Loucy (cell line): ENCODE measurements around the gene TOM1L2.

Source experiments
- H2AFZ ChIP-seq: fragments of 200-600 bp; sonication (generic); 2 replicates; pipeline ENCODE4 v1.6.0; 2016; ENCODE audit warnings: antibody characterized with exemption, mild to moderate bottlenecking, low read length, moderate library complexity
- H3F3A ChIP-seq: fragments of 200-600 bp; 2 replicates; pipeline ENCODE4 v1.6.0; 2016; ENCODE audit warnings: antibody characterized with exemption, low read depth, mild to moderate bottlenecking
- H3K27me3 ChIP-seq: fragments of 200-600 bp; sonication (generic); 2 replicates; pipeline ENCODE4 v1.6.1; 2014; ENCODE audit warnings: low read length, mild to moderate bottlenecking; ENCODE audit not compliant: insufficient read depth, poor library complexity, severe bottlenecking
- H3K36me3 ChIP-seq: fragments of 200-600 bp; sonication (generic); 2 replicates; pipeline ENCODE4 v1.6.1; 2016; ENCODE audit warnings: low read length; ENCODE audit not compliant: insufficient read depth
- H3K4me1 ChIP-seq: fragments of 200-600 bp; sonication (generic); 2 replicates; pipeline ENCODE4 v1.5.1; 2014; ENCODE audit warnings: low read length, mild to moderate bottlenecking; ENCODE audit not compliant: insufficient read depth, poor library complexity, severe bottlenecking
- H3K4me2 ChIP-seq: fragments of 200-600 bp; sonication (generic); 2 replicates; pipeline ENCODE4 v1.6.0; 2014; ENCODE audit warnings: antibody characterized with exemption, low read length, low read depth, mild to moderate bottlenecking; ENCODE audit not compliant: poor library complexity, severe bottlenecking
- H3K4me3 ChIP-seq: fragments of 200-600 bp; sonication (generic); 2 replicates; pipeline ENCODE4 v1.5.1; 2014; ENCODE audit warnings: low read length, mild to moderate bottlenecking, mixed read lengths; ENCODE audit not compliant: poor library complexity, severe bottlenecking
- H3K79me2 ChIP-seq: fragments of 200-600 bp; sonication (generic); 2 replicates; pipeline ENCODE4 v1.6.1; 2014; ENCODE audit warnings: low read length; ENCODE audit not compliant: insufficient read depth
- H3K9ac ChIP-seq: fragments of 200-600 bp; sonication (generic); 2 replicates; pipeline ENCODE4 v1.6.0; 2014; ENCODE audit warnings: mild to moderate bottlenecking, low read depth, low read length, moderate library complexity; ENCODE audit not compliant: poor library complexity, severe bottlenecking
- H3K9me2 ChIP-seq: fragments of 200-600 bp; sonication (generic); replicated peaks from 2 replicates; pipeline ENCODE4 v1.6.1; 2016; ENCODE audit warnings: low read depth, low read length, mixed read lengths
- H3K9me3 ChIP-seq: fragments of 200-600 bp; sonication (generic); 2 replicates; pipeline ENCODE4 v1.6.1; 2014; ENCODE audit warnings: mild to moderate bottlenecking, antibody characterized with exemption, low read length, low read depth; ENCODE audit not compliant: insufficient read depth
- H4K20me1 ChIP-seq: fragments of 200-600 bp; sonication (generic); 2 replicates; pipeline ENCODE4 v1.6.0; 2014; ENCODE audit warnings: antibody characterized with exemption, low read length, mild to moderate bottlenecking; ENCODE audit not compliant: insufficient read depth, poor library complexity, severe bottlenecking
- CTCF ChIP-seq: fragments of 200-600 bp; sonication (generic); conservative IDR thresholded peaks from 2 replicates; pipeline ENCODE4 v1.5.1; 2014; ENCODE audit warnings: mild to moderate bottlenecking, antibody characterized with exemption, low read length
- EZH2phosphoT487 ChIP-seq: fragments of 200-600 bp; IDR thresholded peaks from 2 replicates; pipeline ENCODE4 v1.6.1; 2018; ENCODE audit warnings: antibody characterized with exemption, mild to moderate bottlenecking, moderate library complexity, borderline replicate concordance

Gene TOM1L2

GRCh38 chr17:18011286-18011685 is 39.1 kb upstream of the TOM1L2 start:
- no peak overlapping the region for H3K9ac ChIP-seq
- no peaks in the 10 kb centered on the region for H3K79me2 ChIP-seq
- no peak overlapping the region for H3K4me2 ChIP-seq
- no peak overlapping the region for H3K4me3 ChIP-seq
- TF ChIP-seq EZH2phosphoT487 = no peak
- TF ChIP-seq CTCF = no peak
- H3K4me1 ChIP-seq = no peaks in the 10 kb centered on the region
- H3K9me2 ChIP-seq = no peaks in the 10 kb centered on the region
- H3K9me3 ChIP-seq = no peaks in the 10 kb centered on the region
- no peaks in the 10 kb centered on the region for H3F3A ChIP-seq
- H4K20me1 ChIP-seq = no peaks in the 10 kb centered on the region
- no peak overlapping the region for H2AFZ ChIP-seq
- no peaks in the 10 kb centered on the region for H3K27me3 ChIP-seq
- no peaks in the 10 kb centered on the region; the same call in 1 of the 2 replicates for H3K36me3 ChIP-seq

- Histone ChIP-seq H4K20me1 (no peaks in the 10 kb centered on the region), H3K9me2 (no peaks in the 10 kb centered on the region), H3K36me3 (no peaks in the 10 kb centered on the region), H3K9me3 (no peaks in the 10 kb centered on the region), H3K4me2 (no peak overlapping the region), H3K79me2 (no peaks in the 10 kb centered on the region), H3K27me3 (no peaks in the 10 kb centered on the region), H3F3A (no peaks in the 10 kb centered on the region), H3K4me1 (no peaks in the 10 kb centered on the region), H3K4me3 (no peak overlapping the region), H2AFZ (no peak overlapping the region), H3K9ac (no peak overlapping the region)
- TF ChIP-seq CTCF (no peak), EZH2phosphoT487 (no peak)
Observed at GRCh38 chr17:18009609-18010420, 37.6 kb upstream of the TOM1L2 start.

GRCh38 chr17:18008496-18009268 is 36.5 kb upstream of the TOM1L2 start:
- Histone ChIP-seq H3K79me2 (no peaks in the 10 kb centered on the region), H3K9me3 (no peaks in the 10 kb centered on the region), H3F3A (no peaks in the 10 kb centered on the region), H3K36me3 (no peaks in the 10 kb centered on the region), H3K4me1 (no peaks in the 10 kb centered on the region), H2AFZ (no peak overlapping the region), H3K4me3 (no peak overlapping the region), H3K9me2 (no peaks in the 10 kb centered on the region), H4K20me1 (no peaks in the 10 kb centered on the region), H3K4me2 (no peak overlapping the region), H3K27me3 (no peaks in the 10 kb centered on the region), H3K9ac (no peak overlapping the region)
- TF ChIP-seq CTCF = no peak
- no peak for TF ChIP-seq EZH2phosphoT487
